ENCODE results near the gene CAMTA1. TPM values are rescaled to one million over a fixed set of nuclear protein-coding genes. Genes with fewer than 3 reads are reported as not detected.

CAMTA1 gene
- total and polyA plus RNA-seq, 2 experiments from 2014 or later: 89.0 to 145 TPM

- H3K27me3 ChIP-seq: peaks cover 8% of the 10 kb centered on the region
- no peaks in the 10 kb centered on the region for H3K36me3 ChIP-seq (replicated peaks; ENCODE audit: insufficient read depth, low read depth)
- 82% methylated on average over 15 of the region's 15 CpGs for WGBS (ENCODE audit: low lambda C conversion rate, missing lambda C conversion rate)
- no peak overlapping the region for H3K4me3 ChIP-seq
- no peak for DNase-seq (ENCODE audit: low spot score)
- no peaks in the 10 kb centered on the region for H4K20me1 ChIP-seq (ENCODE audit: insufficient read depth, poor library complexity, severe bottlenecking)
- H3K4me2 ChIP-seq: no peak overlapping the region
- H3K9me3 ChIP-seq (ENCODE audit: low read depth): no peaks in the 10 kb centered on the region
- TF ChIP-seq, protein P1, sequence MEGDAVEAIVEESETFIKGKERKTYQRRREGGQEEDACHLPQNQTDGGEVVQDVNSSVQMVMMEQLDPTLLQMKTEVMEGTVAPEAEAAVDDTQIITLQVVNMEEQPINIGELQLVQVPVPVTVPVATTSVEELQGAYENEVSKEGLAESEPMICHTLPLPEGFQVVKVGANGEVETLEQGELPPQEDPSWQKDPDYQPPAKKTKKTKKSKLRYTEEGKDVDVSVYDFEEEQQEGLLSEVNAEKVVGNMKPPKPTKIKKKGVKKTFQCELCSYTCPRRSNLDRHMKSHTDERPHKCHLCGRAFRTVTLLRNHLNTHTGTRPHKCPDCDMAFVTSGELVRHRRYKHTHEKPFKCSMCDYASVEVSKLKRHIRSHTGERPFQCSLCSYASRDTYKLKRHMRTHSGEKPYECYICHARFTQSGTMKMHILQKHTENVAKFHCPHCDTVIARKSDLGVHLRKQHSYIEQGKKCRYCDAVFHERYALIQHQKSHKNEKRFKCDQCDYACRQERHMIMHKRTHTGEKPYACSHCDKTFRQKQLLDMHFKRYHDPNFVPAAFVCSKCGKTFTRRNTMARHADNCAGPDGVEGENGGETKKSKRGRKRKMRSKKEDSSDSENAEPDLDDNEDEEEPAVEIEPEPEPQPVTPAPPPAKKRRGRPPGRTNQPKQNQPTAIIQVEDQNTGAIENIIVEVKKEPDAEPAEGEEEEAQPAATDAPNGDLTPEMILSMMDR (IDR thresholded peaks at IDR 0.05; ENCODE audit: poor library complexity): no peak
- TF ChIP-seq EZH2phosphoT487 (IDR thresholded peaks at IDR 0.05; ENCODE audit: low read depth, severe bottlenecking, unreplicated experiment): no peak
- no peak for TF ChIP-seq EZH2 (IDR thresholded peaks at IDR 0.05; ENCODE audit: borderline replicate concordance)
- peaks cover 23% of the 10 kb centered on the region for H3K4me1 ChIP-seq (ENCODE audit: insufficient read depth)
- H3K9me2 ChIP-seq (replicated peaks; ENCODE audit: insufficient read depth): no peaks in the 10 kb centered on the region
- no peak overlapping the region for H2AFZ ChIP-seq
- H3K79me2 ChIP-seq: no peaks in the 10 kb centered on the region
- H3K27ac ChIP-seq: no peak overlapping the region
Measured at GRCh38 chr1:6958407-6959030, 173.3 kb downstream of the CAMTA1 start.

GRCh38 chr1:6959491-6959890 is 174.2 kb downstream of the CAMTA1 start:
- H3K9me3 ChIP-seq (ENCODE audit: low read depth): no peaks in the 10 kb centered on the region
- H3K4me2 ChIP-seq: no peak overlapping the region
- no peaks in the 10 kb centered on the region for H3K9me2 ChIP-seq (replicated peaks; ENCODE audit: insufficient read depth)
- H4K20me1 ChIP-seq (ENCODE audit: insufficient read depth, poor library complexity, severe bottlenecking): no peaks in the 10 kb centered on the region
- TF ChIP-seq, protein P1 (IDR thresholded peaks at IDR 0.05; ENCODE audit: poor library complexity): no peak
- TF ChIP-seq EZH2 (IDR thresholded peaks at IDR 0.05; ENCODE audit: borderline replicate concordance) (no peak), EZH2phosphoT487 (IDR thresholded peaks at IDR 0.05; ENCODE audit: low read depth, severe bottlenecking, unreplicated experiment) (no peak)
- no peak overlapping the region for H3K4me3 ChIP-seq
- H3K4me1 ChIP-seq (ENCODE audit: insufficient read depth): peaks cover 26% of the 10 kb centered on the region
- H2AFZ ChIP-seq: no peak overlapping the region
- WGBS (ENCODE audit: low lambda C conversion rate, missing lambda C conversion rate): 90% methylated on average over 8 of the region's 8 CpGs
- H3K36me3 ChIP-seq (replicated peaks; ENCODE audit: insufficient read depth, low read depth): no peaks in the 10 kb centered on the region
- H3K27me3 ChIP-seq: peaks cover 14% of the 10 kb centered on the region
- no peak for DNase-seq (ENCODE audit: low spot score)
- no peaks in the 10 kb centered on the region for H3K79me2 ChIP-seq
- no peak overlapping the region for H3K27ac ChIP-seq

GRCh38 chr1:6960291-6960811 is 175.1 kb downstream of the CAMTA1 start:
- Histone ChIP-seq H3K27me3 (peaks cover 17% of the 10 kb centered on the region), H3K4me3 (no peak overlapping the region), H3K36me3 (replicated peaks; ENCODE audit: insufficient read depth, low read depth) (no peaks in the 10 kb centered on the region), H3K9me3 (ENCODE audit: low read depth) (no peaks in the 10 kb centered on the region), H4K20me1 (ENCODE audit: insufficient read depth, poor library complexity, severe bottlenecking) (no peaks in the 10 kb centered on the region), H3K9me2 (replicated peaks; ENCODE audit: insufficient read depth) (no peaks in the 10 kb centered on the region), H3K4me2 (peak overlapping the region; percentile 46), H3K79me2 (no peaks in the 10 kb centered on the region), H3K4me1 (ENCODE audit: insufficient read depth) (peaks cover 34% of the 10 kb centered on the region), H3K27ac (peak overlapping the region; percentile 41), H2AFZ (no peak overlapping the region)
- no peak for TF ChIP-seq EZH2 (IDR thresholded peaks at IDR 0.05; ENCODE audit: borderline replicate concordance)
- TF ChIP-seq EZH2phosphoT487 (IDR thresholded peaks at IDR 0.05; ENCODE audit: low read depth, severe bottlenecking, unreplicated experiment): no peak
- TF ChIP-seq, protein P1 (IDR thresholded peaks at IDR 0.05; ENCODE audit: poor library complexity): no peak
- WGBS (ENCODE audit: low lambda C conversion rate, missing lambda C conversion rate): 34% methylated on average over 12 of the region's 12 CpGs
- DNase-seq (ENCODE audit: low spot score): peak; percentile 38

All from hepatocyte (in vitro differentiated cells).